K562 (cell line): ENCODE measurements around the gene RGL2. TPM values are rescaled to one million over a fixed set of nuclear protein-coding genes. Genes with fewer than 3 reads are reported as not detected.

ENCODE experiments used
- BRD4 ChIP-seq: fragments of 200-600 bp; sonication (generic); IDR thresholded peaks from 2 replicates; pipeline ENCODE4 v1.6.1; 2017; ENCODE audit warnings: inconsistent platforms
- CREB1 ChIP-seq, 2 experiments: sonication (generic) in 1 of 2; formaldehyde crosslinking in 1 of 2; IDR thresholded peaks; 2 replicates each; pipeline versions ENCODE4 v1.6.1 to v1.8.0; 2012 to 2022; ENCODE audit warnings: inconsistent platforms in 1 of 2, mild to moderate bottlenecking in 1 of 2, missing genetic modification reagents in 1 of 2, moderate library complexity in 1 of 2
- FOXK2 ChIP-seq, 2 experiments: fragments of 450-650 bp; IDR thresholded peaks in 1 of 2; conservative IDR thresholded peaks in 1 of 2; 2 replicates each; pipeline ENCODE4 v1.6.1; 2016; ENCODE audit warnings: low read depth in 2 of 2, mild to moderate bottlenecking in 1 of 2
- MECOM ChIP-seq: fragments of 250-450 bp; sonication (Bioruptor Pico); IDR thresholded peaks from 2 replicates; pipeline ENCODE4 v1.8.0; 2022; ENCODE audit warnings: inconsistent platforms
- MTA3 ChIP-seq: fragments of 450-650 bp; formaldehyde crosslinking; IDR thresholded peaks from 2 replicates; pipeline ENCODE4 v1.6.1; 2017; ENCODE audit warnings: mild to moderate bottlenecking, borderline replicate concordance
- NBN ChIP-seq: fragments of 450-650 bp; IDR thresholded peaks from 2 replicates; pipeline ENCODE4 v1.6.1; 2016; ENCODE audit warnings: low read depth, mild to moderate bottlenecking
- PHF21A ChIP-seq: fragments of 450-650 bp; IDR thresholded peaks from 2 replicates; pipeline ENCODE4 v1.6.1; 2017; ENCODE audit warnings: low read depth, borderline replicate concordance
- PKNOX1 ChIP-seq: fragments of 450-650 bp; IDR thresholded peaks from 2 replicates; pipeline ENCODE4 v1.6.1; 2016
- POLR2G ChIP-seq: fragments of 200-400 bp; formaldehyde crosslinking; IDR thresholded peaks from 2 replicates; pipeline ENCODE4 v1.6.1; 2017; ENCODE audit warnings: low read depth, mild to moderate bottlenecking, antibody characterized with exemption, low read length, moderate library complexity
- RAD21 ChIP-seq, 2 experiments: fragments of 250-450 bp in 1 of 2; fragments of 450-650 bp in 1 of 2; sonication (Bioruptor Pico) in 1 of 2; formaldehyde crosslinking in 1 of 2; IDR thresholded peaks in 1 of 2; conservative IDR thresholded peaks in 1 of 2; 2 replicates each; pipeline versions ENCODE4 v1.4.0 to v1.8.0; 2020 to 2022; ENCODE audit warnings: mild to moderate bottlenecking in 2 of 2, moderate library complexity in 1 of 2
- SMARCC2 ChIP-seq: fragments of 450-650 bp; IDR thresholded peaks from 2 replicates; pipeline ENCODE4 v1.6.1; 2017; ENCODE audit warnings: antibody characterized with exemption, moderate library complexity, mild to moderate bottlenecking, low read depth
- SMARCE1 ChIP-seq: fragments of 450-650 bp; IDR thresholded peaks from 2 replicates; pipeline ENCODE4 v1.7.1; 2016; ENCODE audit warnings: mild to moderate bottlenecking
- SP1 ChIP-seq: sonication (generic); formaldehyde crosslinking; IDR thresholded peaks from 2 replicates; pipeline ENCODE4 v1.8.1; 2022; ENCODE audit warnings: mild to moderate bottlenecking, missing genetic modification reagents
- STAT5B ChIP-seq: fragments of 250-450 bp; sonication (Bioruptor Pico); IDR thresholded peaks from 2 replicates; pipeline ENCODE4 v1.8.0; 2021; ENCODE audit warnings: mild to moderate bottlenecking, inconsistent platforms
- TEAD4 ChIP-seq, 2 experiments: sonication (generic) in 1 of 2; formaldehyde crosslinking in 1 of 2; IDR thresholded peaks; 2 replicates each; pipeline versions ENCODE4 v1.6.1 to v1.8.0; 2012 to 2022; ENCODE audit warnings: borderline replicate concordance in 1 of 2, inconsistent platforms in 1 of 2, low read length in 1 of 2, mild to moderate bottlenecking in 1 of 2, missing genetic modification reagents in 1 of 2
- TFAP4 ChIP-seq: sonication (generic); formaldehyde crosslinking; IDR thresholded peaks from 2 replicates; pipeline ENCODE4 v1.8.0; 2022; ENCODE audit warnings: missing genetic modification reagents, mild to moderate bottlenecking, moderate library complexity, borderline replicate concordance
- ZNF778 ChIP-seq: fragments of 450-650 bp; formaldehyde crosslinking; IDR thresholded peaks from 2 replicates; pipeline ENCODE4 v1.4.0; 2020; ENCODE audit warnings: mild to moderate bottlenecking, moderate library complexity
- polyA plus RNA-seq, 8 experiments: library from polyadenylated mRNA; depleted of rRNA in 4 of 8; stranded (reverse) in 5 of 8; unstranded in 3 of 8; fragments of >200 nt; fragmentation: Nextera tagmentation in 2 of 8; fragmentation: Illumina TruSeq in 1 of 8; extraction: Ambion mirVana in 2 of 8; extraction: Trizol in 1 of 8; gene quantifications; 2 replicates each; pipeline versions ENCODE4 v1.2.1 to v1.2.3, GENCODE V29; 2011 to 2014; ENCODE audit warnings: inconsistent platforms in 1 of 8, missing spikeins in 1 of 8
- total RNA-seq, 7 experiments: library from RNA; depleted of rRNA in 6 of 7; stranded (reverse); fragments of >200 nt in 6 of 7; fragmentation: Illumina TruSeq in 2 of 7; extraction: Trizol in 2 of 7; gene quantifications; 2 replicates each; pipeline versions ENCODE4 v1.2.1 to v1.2.3, GENCODE V29; 2011 to 2021; ENCODE audit warnings: low replicate concordance in 1 of 7
- TF ChIP-seq, protein P1 (sequence below): fragments of 250-450 bp; sonication (Bioruptor Pico); IDR thresholded peaks from 2 replicates; pipeline ENCODE4 v1.8.0; 2022; ENCODE audit warnings: moderate library complexity, mild to moderate bottlenecking, inconsistent platforms
- TF ChIP-seq, protein P2 (sequence below): IDR thresholded peaks from 3 replicates; pipeline ENCODE4 v1.6.1; 2011; ENCODE audit warnings: borderline replicate concordance, mild to moderate bottlenecking; ENCODE audit not compliant: insufficient read length, insufficient read depth
- TF ChIP-seq, protein P3 (sequence below): sonication (generic); formaldehyde crosslinking; IDR thresholded peaks from 2 replicates; pipeline ENCODE4 v1.8.0; 2022; ENCODE audit warnings: mild to moderate bottlenecking, missing genetic modification reagents, borderline replicate concordance

RGL2 gene
- total and polyA plus RNA-seq, 9 of the 15 experiments (the other 6 are each of a cell fraction or from before 2014, with no cell fraction given), result 1.8 to 57.1 (median 19.5) TPM

DNA sequence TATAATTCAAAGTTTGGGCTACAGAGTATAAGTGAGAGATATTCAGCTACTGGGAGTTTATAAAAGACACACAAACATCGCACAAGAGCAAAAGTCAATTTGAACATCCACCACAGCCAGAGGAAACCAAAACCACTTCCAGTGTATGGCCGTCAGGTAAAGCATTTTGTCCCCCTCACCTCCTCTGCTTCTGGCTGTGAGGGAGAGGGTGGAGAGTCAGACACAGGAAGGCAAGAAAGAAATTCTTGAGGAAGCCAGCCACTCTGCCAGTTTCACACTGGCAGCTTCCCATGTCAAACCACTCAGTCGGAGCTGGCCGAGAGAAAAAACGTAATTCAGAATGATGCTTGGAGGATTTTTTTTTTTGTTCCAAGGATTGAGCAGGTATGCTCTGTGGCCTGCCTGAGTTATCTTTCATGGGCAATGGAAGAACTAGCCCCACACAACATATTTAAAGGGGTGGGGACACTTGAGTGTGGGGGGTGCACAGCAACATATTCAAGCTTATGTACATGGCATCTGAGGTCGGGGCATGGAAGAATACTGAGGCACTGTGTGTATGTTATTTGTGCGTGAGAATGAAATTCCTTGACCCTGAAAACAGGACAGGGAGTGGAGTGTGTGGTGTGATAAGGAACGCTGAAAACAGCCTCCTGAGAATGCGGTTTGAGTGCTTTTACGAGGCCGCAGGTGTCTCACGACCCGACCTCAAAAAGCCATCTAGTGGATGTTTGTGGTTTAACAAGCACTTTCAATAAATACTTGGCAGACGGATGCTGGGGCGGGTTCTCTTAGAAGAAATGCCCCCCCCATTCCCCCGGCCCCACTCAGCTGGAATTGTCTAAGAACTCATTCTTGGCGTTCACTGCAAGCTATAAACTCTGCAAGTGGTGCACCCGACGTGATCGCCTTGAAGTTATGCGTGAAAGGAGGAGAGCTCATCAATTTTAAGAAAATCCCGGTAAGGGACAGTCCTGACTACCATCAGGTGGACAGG lies 46.3 kb upstream of the RGL2 start (continued):
- TF ChIP-seq MECOM (CRISPR knock-in tag), result no peak
- TF ChIP-seq BRD4, result no peak
- peak; percentile 77; the same call in 1 of the 2 replicates for TF ChIP-seq PHF21A
- peak; percentile 80 for TF ChIP-seq SMARCE1
- TF ChIP-seq ZNF778, result no peak
- peak; percentile 58; the same call in 1 of the 2 replicates for TF ChIP-seq MTA3
- TF ChIP-seq SP1, result peak; percentile 54; the same call in 1 of the 2 replicates
- peak; percentile 45; the same call in 1 of the 2 replicates for TF ChIP-seq SMARCC2
- peak; percentile 90 for TF ChIP-seq TEAD4 (IDR thresholded peaks at IDR 0.05; ENCODE audit: low read length)
- no peak for TF ChIP-seq TEAD4 (CRISPR knock-in tag; IDR thresholded peaks at IDR 0.05; ENCODE audit: borderline replicate concordance)
- TF ChIP-seq PKNOX1, result peak; percentile 46; the same call in 1 of the 2 replicates
- TF ChIP-seq CREB1 (IDR thresholded peaks at IDR 0.05), result no peak
- TF ChIP-seq CREB1 (CRISPR knock-in tag; IDR thresholded peaks at IDR 0.05), result peak; percentile 39; the same call in 1 of the 2 replicates
- peak; percentile 68 to 74 for TF ChIP-seq FOXK2 (conservative IDR thresholded peaks at IDR 0.05 in 1 of 2, IDR thresholded peaks at IDR 0.05 in 1 of 2; ENCODE audit: low read depth in 2 of 2)
- peak; percentile 74 for TF ChIP-seq TFAP4 (CRISPR knock-in tag)
- TF ChIP-seq RAD21 (CRISPR knock-in tag; conservative IDR thresholded peaks at IDR 0.05 in 1 of 2, IDR thresholded peaks at IDR 0.05 in 1 of 2), result peak; percentile 72 to 83
- TF ChIP-seq STAT5B (CRISPR knock-in tag), result no peak
- TF ChIP-seq, protein P1, sequence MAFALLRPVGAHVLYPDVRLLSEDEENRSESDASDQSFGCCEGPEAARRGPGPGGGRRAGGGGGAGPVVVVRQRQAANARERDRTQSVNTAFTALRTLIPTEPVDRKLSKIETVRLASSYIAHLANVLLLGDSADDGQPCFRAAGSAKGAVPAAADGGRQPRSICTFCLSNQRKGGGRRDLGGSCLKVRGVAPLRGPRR (CRISPR knock-in tag), result no peak
- TF ChIP-seq POLR2G, result no peak
- TF ChIP-seq, protein P2, sequence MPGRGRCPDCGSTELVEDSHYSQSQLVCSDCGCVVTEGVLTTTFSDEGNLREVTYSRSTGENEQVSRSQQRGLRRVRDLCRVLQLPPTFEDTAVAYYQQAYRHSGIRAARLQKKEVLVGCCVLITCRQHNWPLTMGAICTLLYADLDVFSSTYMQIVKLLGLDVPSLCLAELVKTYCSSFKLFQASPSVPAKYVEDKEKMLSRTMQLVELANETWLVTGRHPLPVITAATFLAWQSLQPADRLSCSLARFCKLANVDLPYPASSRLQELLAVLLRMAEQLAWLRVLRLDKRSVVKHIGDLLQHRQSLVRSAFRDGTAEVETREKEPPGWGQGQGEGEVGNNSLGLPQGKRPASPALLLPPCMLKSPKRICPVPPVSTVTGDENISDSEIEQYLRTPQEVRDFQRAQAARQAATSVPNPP, result no peak
- TF ChIP-seq, protein P3, sequence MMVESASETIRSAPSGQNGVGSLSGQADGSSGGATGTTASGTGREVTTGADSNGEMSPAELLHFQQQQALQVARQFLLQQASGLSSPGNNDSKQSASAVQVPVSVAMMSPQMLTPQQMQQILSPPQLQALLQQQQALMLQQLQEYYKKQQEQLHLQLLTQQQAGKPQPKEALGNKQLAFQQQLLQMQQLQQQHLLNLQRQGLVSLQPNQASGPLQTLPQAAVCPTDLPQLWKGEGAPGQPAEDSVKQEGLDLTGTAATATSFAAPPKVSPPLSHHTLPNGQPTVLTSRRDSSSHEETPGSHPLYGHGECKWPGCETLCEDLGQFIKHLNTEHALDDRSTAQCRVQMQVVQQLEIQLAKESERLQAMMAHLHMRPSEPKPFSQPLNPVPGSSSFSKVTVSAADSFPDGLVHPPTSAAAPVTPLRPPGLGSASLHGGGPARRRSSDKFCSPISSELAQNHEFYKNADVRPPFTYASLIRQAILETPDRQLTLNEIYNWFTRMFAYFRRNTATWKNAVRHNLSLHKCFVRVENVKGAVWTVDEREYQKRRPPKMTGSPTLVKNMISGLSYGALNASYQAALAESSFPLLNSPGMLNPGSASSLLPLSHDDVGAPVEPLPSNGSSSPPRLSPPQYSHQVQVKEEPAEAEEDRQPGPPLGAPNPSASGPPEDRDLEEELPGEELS, result 0 out of 2 replicates have a peak, but pooled peaks have one; percentile 25
- TF ChIP-seq NBN, result peak; percentile 81
